ENCODE data around the gene TTLL3.
"Not testable (repeated sequence)": the region's sequence is repeated elsewhere in the genome, so short reads cannot be mapped to it uniquely, and the experiment has no call there.

Gene TTLL3

GRCh38 chr3:9870978-9871377, 60.9 kb downstream of the TTLL3 start:
- FAIRE-seq: no peak

GRCh38 chr3:9872067-9872466, 62.0 kb downstream of the TTLL3 start:
- not testable (repeated sequence) for FAIRE-seq

GRCh38 chr3:9875448-9875847, 65.4 kb downstream of the TTLL3 start:
- no peak for FAIRE-seq

GRCh38 chr3:9876255-9876654, 66.2 kb downstream of the TTLL3 start:
- not testable (repeated sequence) for FAIRE-seq

GRCh38 chr3:9876991-9877390, 66.9 kb downstream of the TTLL3 start:
- no peak for FAIRE-seq

GRCh38 chr3:9878700-9879099, 68.6 kb downstream of the TTLL3 start:
- FAIRE-seq: no peak

- no peak for FAIRE-seq
Observed at GRCh38 chr3:9879830-9880549, 69.9 kb downstream of the TTLL3 start, which contains the start of gene CIDEC. CIDEC (minus strand) TSS chr3:9880253; CDS start chr3:9878486, 1,767 bp downstream.

GRCh38 chr3:9881441-9881840, 71.4 kb downstream of the TTLL3 start:
- no peak for FAIRE-seq

- no peak for FAIRE-seq
Observed at GRCh38 chr3:9883706-9884554, 73.9 kb downstream of the TTLL3 start.

GRCh38 chr3:9884555-9885165, 74.6 kb downstream of the TTLL3 start:
- no peak for FAIRE-seq
